Measurements from ENCODE around the gene DDX10.

The DDX10 gene

GRCh38 chr11:108796551-108796950 is 131.7 kb downstream of the DDX10 start:
- TF ChIP-seq GABPA (IDR thresholded peaks at IDR 0.05; ENCODE audit: low read depth) (no peak), REST (IDR thresholded peaks at IDR 0.05; ENCODE audit: insufficient replicate concordance, low read depth) (no peak), SPI1 (IDR thresholded peaks at IDR 0.05; ENCODE audit: borderline replicate concordance, low read depth) (no peak), CTCF (IDR thresholded peaks at IDR 0.05; ENCODE audit: insufficient read depth, low read length) (no peak)
- no peak overlapping the region for H3K4me3 ChIP-seq (replicated peaks; ENCODE audit: insufficient read depth, low read length)
- DNase-seq (ENCODE audit: low read depth in 1 of 2, low spot score in 1 of 2), result no peak
- no peak overlapping the region for H3K27ac ChIP-seq (replicated peaks)
- H3K27me3 ChIP-seq (ENCODE audit: insufficient read depth, poor library complexity, severe bottlenecking), result no peaks in the 10 kb centered on the region

- no peak overlapping the region for H3K4me3 ChIP-seq (replicated peaks; ENCODE audit: insufficient read depth, low read length)
- no peak overlapping the region for H3K27ac ChIP-seq (replicated peaks)
- DNase-seq (ENCODE audit: low read depth in 1 of 2, low spot score in 1 of 2), result no peak
- H3K27me3 ChIP-seq (ENCODE audit: insufficient read depth, poor library complexity, severe bottlenecking), result no peaks in the 10 kb centered on the region
- TF ChIP-seq GABPA (IDR thresholded peaks at IDR 0.05; ENCODE audit: low read depth) (no peak), REST (IDR thresholded peaks at IDR 0.05; ENCODE audit: insufficient replicate concordance, low read depth) (no peak), POLR2AphosphoS5 (IDR thresholded peaks at IDR 0.05; ENCODE audit: low read depth) (no peak), SPI1 (IDR thresholded peaks at IDR 0.05; ENCODE audit: borderline replicate concordance, low read depth) (no peak), CTCF (IDR thresholded peaks at IDR 0.05; ENCODE audit: insufficient read depth, low read length) (no peak)
Observed at GRCh38 chr11:108797578-108798100, 132.8 kb downstream of the DDX10 start.

GRCh38 chr11:108802492-108802891 is 137.6 kb downstream of the DDX10 start:
- TF ChIP-seq REST (IDR thresholded peaks at IDR 0.05; ENCODE audit: insufficient replicate concordance, low read depth) (no peak), GABPA (IDR thresholded peaks at IDR 0.05; ENCODE audit: low read depth) (no peak), SPI1 (IDR thresholded peaks at IDR 0.05; ENCODE audit: borderline replicate concordance, low read depth) (no peak), POLR2AphosphoS5 (IDR thresholded peaks at IDR 0.05; ENCODE audit: low read depth) (no peak), CTCF (IDR thresholded peaks at IDR 0.05; ENCODE audit: insufficient read depth, low read length) (no peak)
- Histone ChIP-seq H3K27ac (replicated peaks) (no peak overlapping the region), H3K4me3 (replicated peaks; ENCODE audit: insufficient read depth, low read length) (no peak overlapping the region), H3K27me3 (ENCODE audit: insufficient read depth, poor library complexity, severe bottlenecking) (no peaks in the 10 kb centered on the region)
- DNase-seq (ENCODE audit: low read depth in 1 of 2, low spot score in 1 of 2), result no peak

All from HL-60 (cell line).